H9 (cell line): ENCODE measurements around the gene AQP2. TPM values are rescaled to one million over a fixed set of nuclear protein-coding genes. Genes with fewer than 3 reads are reported as not detected.

Experiments used
- DNase-seq: peaks from one replicate; pipeline ENCODE4 v3.0.0-alpha.2; 2017
- H2AFZ ChIP-seq: one replicate; pipeline ENCODE4 v1.6.1; 2013; ENCODE audit warnings: mild to moderate bottlenecking, low read length, control low read depth, moderate library complexity
- H2AK5ac ChIP-seq: 2 replicates; pipeline ENCODE4 v1.6.1; 2013; ENCODE audit warnings: low read length, control low read depth, mixed read lengths; ENCODE audit not compliant: insufficient read length
- H2BK120ac ChIP-seq: one replicate; pipeline ENCODE4 v1.6.1; 2013; ENCODE audit warnings: low read depth, mild to moderate bottlenecking, low read length, control low read depth, inconsistent platforms; ENCODE audit not compliant: poor library complexity, severe bottlenecking
- H2BK12ac ChIP-seq: 2 replicates; pipeline ENCODE4 v1.6.1; 2013; ENCODE audit warnings: low read length, control low read depth, mixed read lengths, low read depth; ENCODE audit not compliant: insufficient read length
- H2BK15ac ChIP-seq: 2 replicates; pipeline ENCODE4 v1.6.1; 2013; ENCODE audit warnings: low read depth, low read length, control low read depth
- H2BK20ac ChIP-seq: one replicate; pipeline ENCODE4 v1.6.1; 2013; ENCODE audit warnings: low read depth, mild to moderate bottlenecking, low read length, control low read depth, inconsistent platforms; ENCODE audit not compliant: poor library complexity, severe bottlenecking
- H2BK5ac ChIP-seq: 2 replicates; pipeline ENCODE4 v1.6.1; 2013; ENCODE audit warnings: low read length, control low read depth, mixed read lengths; ENCODE audit not compliant: insufficient read length
- H3K14ac ChIP-seq: 2 replicates; pipeline ENCODE4 v1.6.1; 2013; ENCODE audit warnings: low read length, control low read depth; ENCODE audit not compliant: insufficient read depth
- H3K18ac ChIP-seq: 2 replicates; pipeline ENCODE4 v1.6.1; 2013; ENCODE audit warnings: low read depth, mild to moderate bottlenecking, mixed read lengths, low read length, control low read depth; ENCODE audit not compliant: insufficient read length
- H3K23ac ChIP-seq: 2 replicates; pipeline ENCODE4 v1.6.1; 2013; ENCODE audit warnings: low read length, control low read depth, mixed read lengths, low read depth; ENCODE audit not compliant: insufficient read length
- H3K23me2 ChIP-seq: 2 replicates; pipeline ENCODE4 v1.6.1; 2013; ENCODE audit warnings: low read depth, mild to moderate bottlenecking, mixed read lengths, low read length, control low read depth; ENCODE audit not compliant: insufficient read length, poor library complexity, severe bottlenecking
- H3K27ac ChIP-seq: 2 replicates; pipeline ENCODE4 v1.5.1; 2013; ENCODE audit warnings: low read length, control low read depth, mixed read lengths, low read depth; ENCODE audit not compliant: insufficient read length
- H3K27me3 ChIP-seq: 2 replicates; pipeline ENCODE4 v1.6.1; 2013; ENCODE audit warnings: low read length, control low read depth, inconsistent platforms; ENCODE audit not compliant: insufficient read depth
- H3K4ac ChIP-seq: 2 replicates; pipeline ENCODE4 v1.6.1; 2013; ENCODE audit warnings: low read depth, mild to moderate bottlenecking, control low read depth, inconsistent platforms, low read length, moderate library complexity
- H3K4me1 ChIP-seq: 2 replicates; pipeline ENCODE4 v1.6.1; 2013; ENCODE audit warnings: low read length, control low read depth, inconsistent platforms; ENCODE audit not compliant: insufficient read depth
- H3K4me2 ChIP-seq: 2 replicates; pipeline ENCODE4 v1.6.1; 2013; ENCODE audit warnings: low read length, control low read depth, mixed read lengths; ENCODE audit not compliant: insufficient read length, insufficient read depth
- H3K56ac ChIP-seq: 2 replicates; pipeline ENCODE4 v1.6.1; 2013; ENCODE audit warnings: low read depth, mild to moderate bottlenecking, mixed read lengths, low read length, control low read depth; ENCODE audit not compliant: insufficient read length
- H3K79me1 ChIP-seq: 2 replicates; pipeline ENCODE4 v1.6.1; 2013; ENCODE audit warnings: low read depth, mild to moderate bottlenecking, moderate library complexity, low read length, control low read depth, inconsistent platforms; ENCODE audit not compliant: insufficient read depth, poor library complexity, severe bottlenecking
- H3K79me2 ChIP-seq: 2 replicates; pipeline ENCODE4 v1.6.1; 2013; ENCODE audit warnings: low read length, control low read depth, inconsistent platforms; ENCODE audit not compliant: insufficient read depth
- H3K9ac ChIP-seq: 2 replicates; pipeline ENCODE4 v1.6.1; 2013; ENCODE audit warnings: low read length, control low read depth, mixed read lengths; ENCODE audit not compliant: insufficient read length; ENCODE audit errors: extremely low read depth
- H3K9me3 ChIP-seq: one replicate; pipeline ENCODE4 v1.6.1; 2013; ENCODE audit warnings: low read depth, low read length, inconsistent platforms; ENCODE audit not compliant: control insufficient read depth
- H3T11ph ChIP-seq: one replicate; pipeline ENCODE4 v1.6.1; 2013; ENCODE audit warnings: mild to moderate bottlenecking, low read length, control low read depth, inconsistent platforms
- H4K20me1 ChIP-seq: one replicate; pipeline ENCODE4 v1.6.1; 2013; ENCODE audit not compliant: control insufficient read depth, insufficient read length, insufficient read depth
- H4K5ac ChIP-seq: 2 replicates; pipeline ENCODE4 v1.6.1; 2013; ENCODE audit warnings: low read depth, mild to moderate bottlenecking, mixed read lengths, low read length, control low read depth; ENCODE audit not compliant: insufficient read length
- H4K8ac ChIP-seq: replicated peaks from 2 replicates; pipeline ENCODE4 v1.6.1; 2013; ENCODE audit warnings: low read length, control low read depth, mixed read lengths, low read depth; ENCODE audit not compliant: insufficient read length
- H4K91ac ChIP-seq: 2 replicates; pipeline ENCODE4 v1.6.1; 2013; ENCODE audit warnings: low read depth, mild to moderate bottlenecking, moderate library complexity, mixed read lengths, low read length, control low read depth; ENCODE audit not compliant: insufficient read length
- H3K27ac Mint-ChIP-seq, 3 experiments: 2 replicates in 2 of 3; 3 replicates in 1 of 3; pipeline ENCODE4 v1.8.0; 2020 to 2021; ENCODE audit warnings: mixed read lengths in 3 of 3, mild to moderate bottlenecking in 1 of 3, moderate library complexity in 1 of 3
- H3K27me3 Mint-ChIP-seq: 2 replicates; pipeline ENCODE4 v1.8.0; 2021; ENCODE audit warnings: low read depth, mild to moderate bottlenecking, moderate library complexity, mixed read lengths
- H3K36me3 Mint-ChIP-seq, 3 experiments: 2 replicates in 2 of 3; 3 replicates in 1 of 3; pipeline ENCODE4 v1.8.0; 2020 to 2021; ENCODE audit warnings: low read depth in 3 of 3, mixed read lengths in 3 of 3; ENCODE audit not compliant: insufficient read depth in 1 of 3
- H3K4me1 Mint-ChIP-seq, 2 experiments: 2 replicates each; pipeline ENCODE4 v1.8.0; 2020; ENCODE audit warnings: mixed read lengths in 2 of 2
- H3K4me3 Mint-ChIP-seq, 2 experiments: 2 replicates in 1 of 2; 3 replicates in 1 of 2; pipeline ENCODE4 v1.8.0; 2020 to 2021; ENCODE audit warnings: mild to moderate bottlenecking in 2 of 2, mixed read lengths in 2 of 2, moderate library complexity in 1 of 2
- H3K9me3 Mint-ChIP-seq, 2 experiments: 2 replicates in 1 of 2; 3 replicates in 1 of 2; pipeline ENCODE4 v1.8.0; 2020; ENCODE audit warnings: mild to moderate bottlenecking in 2 of 2, mixed read lengths in 2 of 2, moderate library complexity in 1 of 2
- WGBS: extraction: QIAGEN DNeasy Blood & Tissue Kit; methylation state at CpG from one replicate; pipeline ENCODE4 v1.1.7; 2013; ENCODE audit warnings: missing lambda C conversion rate, low lambda C conversion rate, mixed read lengths; ENCODE audit not compliant: insufficient read length; ENCODE audit errors: extremely low coverage; 5-methylcytosine and 5-hydroxymethylcytosine counted together
- total RNA-seq: library from RNA; stranded (reverse); gene quantifications from 2 replicates; pipeline ENCODE4 v1.2.1, GENCODE V29; 2021
- TF ChIP-seq, protein P1 (sequence below): fragments of 200-600 bp; sonication (generic); conservative IDR thresholded peaks from 3 replicates; pipeline ENCODE4 v1.8.0; 2021; ENCODE audit warnings: antibody characterized with exemption, mild to moderate bottlenecking

Gene AQP2
- total RNA-seq, 1 experiment from 2014 or later: not detected

DNA sequence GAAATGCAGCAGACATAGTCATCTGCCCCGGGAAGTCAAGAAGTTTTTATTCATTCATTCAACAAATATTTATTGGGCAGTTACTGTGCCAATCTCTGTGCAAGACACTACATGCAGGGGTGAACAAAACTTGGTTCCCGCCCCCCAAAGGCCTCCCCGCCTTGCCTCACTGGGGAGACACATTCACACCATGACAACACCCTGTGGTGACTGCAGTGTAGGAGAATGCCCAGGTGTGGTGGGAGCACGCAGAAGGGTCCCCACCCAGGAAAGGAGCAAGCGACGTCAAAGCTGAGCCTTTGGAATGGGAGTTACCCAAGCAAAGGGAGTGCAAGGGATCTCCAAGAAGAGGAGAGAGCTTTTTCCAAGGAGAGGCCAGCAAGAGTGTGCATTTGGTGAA, 20.6 kb downstream of the AQP2 start:
- H4K91ac ChIP-seq: no peak overlapping the region
- TF ChIP-seq, protein P1, sequence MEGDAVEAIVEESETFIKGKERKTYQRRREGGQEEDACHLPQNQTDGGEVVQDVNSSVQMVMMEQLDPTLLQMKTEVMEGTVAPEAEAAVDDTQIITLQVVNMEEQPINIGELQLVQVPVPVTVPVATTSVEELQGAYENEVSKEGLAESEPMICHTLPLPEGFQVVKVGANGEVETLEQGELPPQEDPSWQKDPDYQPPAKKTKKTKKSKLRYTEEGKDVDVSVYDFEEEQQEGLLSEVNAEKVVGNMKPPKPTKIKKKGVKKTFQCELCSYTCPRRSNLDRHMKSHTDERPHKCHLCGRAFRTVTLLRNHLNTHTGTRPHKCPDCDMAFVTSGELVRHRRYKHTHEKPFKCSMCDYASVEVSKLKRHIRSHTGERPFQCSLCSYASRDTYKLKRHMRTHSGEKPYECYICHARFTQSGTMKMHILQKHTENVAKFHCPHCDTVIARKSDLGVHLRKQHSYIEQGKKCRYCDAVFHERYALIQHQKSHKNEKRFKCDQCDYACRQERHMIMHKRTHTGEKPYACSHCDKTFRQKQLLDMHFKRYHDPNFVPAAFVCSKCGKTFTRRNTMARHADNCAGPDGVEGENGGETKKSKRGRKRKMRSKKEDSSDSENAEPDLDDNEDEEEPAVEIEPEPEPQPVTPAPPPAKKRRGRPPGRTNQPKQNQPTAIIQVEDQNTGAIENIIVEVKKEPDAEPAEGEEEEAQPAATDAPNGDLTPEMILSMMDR: no peak
- no peak overlapping the region for H2AK5ac ChIP-seq
- no peak overlapping the region for H2BK20ac ChIP-seq
- peaks cover 2% of the 10 kb centered on the region; the same call in 1 of the 2 replicates for H3K27me3 ChIP-seq
- no peak overlapping the region for H3K4ac ChIP-seq
- H3T11ph ChIP-seq: no peak overlapping the region
- H2BK15ac ChIP-seq: no peak overlapping the region
- H2BK12ac ChIP-seq: no peak overlapping the region
- H3K18ac ChIP-seq: no peak overlapping the region
- WGBS: no CpG with 5 or more reads among the region's 6 CpGs
- H3K36me3 Mint-ChIP-seq: no peaks in the 10 kb centered on the region
- no peaks in the 10 kb centered on the region for H3K23me2 ChIP-seq
- no peak overlapping the region for H2BK5ac ChIP-seq
- no peaks in the 10 kb centered on the region for H3K79me2 ChIP-seq
- H3K27ac ChIP-seq: no peak overlapping the region
- no peaks in the 10 kb centered on the region for H3K9me3 Mint-ChIP-seq
- no peak overlapping the region for H3K14ac ChIP-seq
- no peaks in the 10 kb centered on the region for H3K4me1 ChIP-seq
- no peaks in the 10 kb centered on the region for H3K79me1 ChIP-seq
- H3K27me3 Mint-ChIP-seq: peaks cover 12% of the 10 kb centered on the region
- H3K23ac ChIP-seq: no peak overlapping the region
- peaks cover 15 to 16% of the 10 kb centered on the region in 2 experiments for H3K4me1 Mint-ChIP-seq
- H4K8ac ChIP-seq: no peak overlapping the region
- no peak overlapping the region for H2BK120ac ChIP-seq
- H3K9me3 ChIP-seq: no peaks in the 10 kb centered on the region
- H4K5ac ChIP-seq: no peak overlapping the region
- H3K4me2 ChIP-seq: no peak overlapping the region
- H3K9ac ChIP-seq: no peak overlapping the region
- no peak overlapping the region for H3K56ac ChIP-seq
- no peak overlapping the region for H3K4me3 Mint-ChIP-seq
- DNase-seq: no peak
- no peaks in the 10 kb centered on the region for H4K20me1 ChIP-seq
- no peak overlapping the region for H3K27ac Mint-ChIP-seq
- H2AFZ ChIP-seq: no peak overlapping the region
